Activated naive CD4-positive, alpha-beta T cell treated with anti-CD3 and anti-CD28 coated beads, Interleukin-2, amount 50 U/mL, for 24 hours (primary cell): ENCODE data around the gene ZNF700.
"Not testable (repeated sequence)": the region's sequence is repeated elsewhere in the genome, so short reads cannot be mapped to it uniquely, and the experiment has no call there.

Experiments
- H3K27ac Mint-ChIP-seq: one replicate; pipeline ENCODE4 v1.8.0; 2021; ENCODE audit warnings: mild to moderate bottlenecking, mixed read lengths
- H3K27me3 Mint-ChIP-seq: one replicate; pipeline ENCODE4 v1.8.0; 2021; ENCODE audit warnings: mixed read lengths
- H3K36me3 Mint-ChIP-seq: one replicate; pipeline ENCODE4 v1.8.0; 2021; ENCODE audit warnings: mixed read lengths
- H3K4me1 Mint-ChIP-seq: one replicate; pipeline ENCODE4 v1.8.0; 2021; ENCODE audit warnings: mixed read lengths
- H3K4me3 Mint-ChIP-seq: one replicate; pipeline ENCODE4 v1.8.0; 2021; ENCODE audit warnings: mild to moderate bottlenecking, mixed read lengths
- H3K9me3 Mint-ChIP-seq: one replicate; pipeline ENCODE4 v1.8.0; 2021; ENCODE audit warnings: mixed read lengths

ZNF700 gene

DNA sequence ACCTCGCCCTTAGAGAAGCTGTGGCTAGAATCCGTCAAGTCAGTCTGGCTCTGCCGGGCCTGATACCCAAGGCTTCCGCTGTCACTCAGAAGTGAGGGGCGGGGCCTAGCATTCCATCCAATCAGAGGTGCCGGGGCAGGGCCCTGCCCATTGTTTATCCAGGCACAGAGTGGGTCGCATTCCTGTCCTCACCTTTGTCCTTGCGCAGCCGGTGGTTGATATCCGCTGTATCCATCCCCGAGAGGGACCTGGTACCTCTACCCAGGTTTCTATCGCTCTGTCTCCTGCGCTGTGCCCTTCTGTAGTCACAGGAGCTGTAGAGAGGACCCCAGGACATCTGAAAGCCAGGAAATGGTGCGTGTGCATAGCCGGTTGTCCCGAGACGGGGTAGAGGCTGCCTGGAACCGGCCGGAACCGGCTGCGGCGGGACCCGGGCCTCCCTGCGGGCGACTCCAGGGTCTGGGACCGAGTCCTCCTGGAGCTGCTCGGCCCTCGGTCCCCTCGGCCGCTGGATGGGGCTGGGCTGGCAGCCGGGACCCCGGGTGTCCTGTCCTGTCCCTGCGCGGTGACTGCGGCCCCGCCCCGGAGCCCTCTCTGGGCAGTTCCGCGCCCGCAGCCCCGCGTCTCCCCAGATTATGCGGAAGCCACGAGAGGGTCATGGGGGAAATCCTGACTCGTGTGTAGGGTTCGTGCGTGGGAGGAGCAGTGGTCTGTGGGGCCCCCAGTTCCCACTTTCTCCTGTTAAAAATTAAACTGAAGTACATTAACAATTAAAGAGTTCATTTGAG is 40.1 kb downstream of the ZNF700 start, which contains the start of gene ZNF763:
TSS of gene ZNF763 (plus strand) at position 183 of the 788 bp plus-strand sequence. CDS start at position 352, 169 bp downstream.
- H3K4me1 Mint-ChIP-seq, result peaks cover 27% of the 10 kb centered on the region
- no peaks in the 10 kb centered on the region for H3K9me3 Mint-ChIP-seq
- peak within 1 kb of the TSS; percentile 84 for H3K27ac Mint-ChIP-seq
- H3K4me3 Mint-ChIP-seq, result peak within 1 kb of the TSS; percentile 90
- peaks cover 2% of the 10 kb centered on the region for H3K36me3 Mint-ChIP-seq
- no peaks in the 10 kb centered on the region for H3K27me3 Mint-ChIP-seq

DNA sequence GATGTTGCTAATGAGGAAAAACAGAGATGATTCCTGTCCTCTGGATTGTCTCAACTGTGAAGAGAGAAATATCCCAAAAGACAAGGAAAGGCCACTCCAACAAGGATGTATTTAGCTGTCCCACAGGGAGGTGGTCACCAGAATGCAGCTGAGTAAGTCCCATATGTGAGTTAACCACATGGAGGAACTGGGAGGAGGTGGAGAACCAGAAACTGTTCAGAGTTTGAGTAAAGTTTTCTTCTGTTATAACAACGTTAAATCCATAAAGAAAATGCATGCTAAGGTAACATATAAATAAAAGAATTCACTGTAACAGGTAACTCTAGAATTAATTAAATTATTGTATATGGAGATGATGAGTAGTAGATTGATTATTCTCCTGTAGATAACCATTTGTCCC is 45.3 kb downstream of the ZNF700 start:
- Mint-ChIP-seq H3K4me1 (peaks cover 17% of the 10 kb centered on the region), H3K9me3 (peaks cover 6% of the 10 kb centered on the region), H3K36me3 (peaks cover 9% of the 10 kb centered on the region), H3K27me3 (no peaks in the 10 kb centered on the region), H3K27ac (no peak overlapping the region), H3K4me3 (no peak overlapping the region)

DNA sequence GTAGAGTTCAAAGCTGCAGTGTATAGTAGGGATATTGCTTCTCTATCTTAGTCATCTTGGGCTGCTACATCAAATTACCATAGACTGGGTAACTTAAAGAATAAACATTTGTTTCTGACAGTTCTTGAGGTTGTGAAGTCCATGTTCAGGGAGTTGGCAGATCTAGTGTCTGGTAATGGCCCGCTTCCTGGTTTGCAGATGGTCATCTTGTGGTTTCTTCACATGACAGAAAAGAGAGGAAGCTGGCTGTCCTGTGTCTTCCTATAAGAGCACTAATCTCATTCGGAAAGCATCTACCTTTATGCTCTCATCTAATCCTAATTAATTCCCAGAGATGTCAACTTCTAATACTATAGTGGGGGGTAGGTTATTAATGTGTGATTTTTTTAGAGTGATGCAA is 46.1 kb downstream of the ZNF700 start:
- H3K9me3 Mint-ChIP-seq, result peaks cover 6% of the 10 kb centered on the region
- peaks cover 13% of the 10 kb centered on the region for H3K36me3 Mint-ChIP-seq
- peaks cover 10% of the 10 kb centered on the region for H3K4me1 Mint-ChIP-seq
- H3K27ac Mint-ChIP-seq, result no peak overlapping the region
- no peak overlapping the region for H3K4me3 Mint-ChIP-seq
- no peaks in the 10 kb centered on the region for H3K27me3 Mint-ChIP-seq

DNA sequence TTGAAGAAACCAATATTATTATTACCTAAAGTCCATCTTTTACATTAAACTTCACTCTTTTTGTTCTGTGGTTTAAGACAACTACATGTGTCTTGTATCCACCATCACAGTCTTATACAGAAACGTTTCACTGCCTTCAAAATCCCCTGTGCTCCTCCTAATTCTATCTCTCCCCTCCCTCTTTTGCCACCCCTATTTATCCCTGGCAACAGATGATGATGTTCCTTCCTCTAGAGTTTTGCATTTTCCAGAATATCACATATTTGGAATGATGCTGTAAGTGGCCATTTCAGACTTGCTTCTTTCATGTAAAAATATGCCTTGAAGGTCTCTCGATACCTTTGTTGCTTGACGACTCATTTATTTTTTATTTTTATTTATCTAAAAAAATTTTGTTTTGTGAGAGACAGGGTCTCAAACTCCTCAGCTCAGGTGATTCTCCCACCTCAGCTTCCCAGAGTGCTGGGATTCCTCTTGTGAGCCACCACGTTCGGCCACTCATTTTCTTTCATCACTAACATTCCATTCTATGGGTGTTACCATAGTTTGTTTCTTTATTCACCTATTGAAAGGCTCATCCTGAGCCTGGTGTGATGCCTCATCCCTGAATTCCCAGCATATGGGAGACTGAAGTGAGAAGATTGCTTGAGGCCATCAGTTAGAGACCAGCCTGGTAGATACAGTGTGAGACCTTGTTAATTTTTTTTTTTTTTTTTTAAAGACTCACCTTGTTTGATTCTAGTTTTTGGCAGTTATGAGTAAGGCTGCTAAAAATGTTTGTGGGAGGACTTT is 48.3 kb downstream of the ZNF700 start:
- H3K4me1 Mint-ChIP-seq, result peaks cover 3% of the 10 kb centered on the region
- H3K36me3 Mint-ChIP-seq, result peaks cover 27% of the 10 kb centered on the region
- peaks cover 8% of the 10 kb centered on the region for H3K9me3 Mint-ChIP-seq
- no peak overlapping the region for H3K27ac Mint-ChIP-seq
- H3K4me3 Mint-ChIP-seq, result no peak overlapping the region
- H3K27me3 Mint-ChIP-seq, result no peaks in the 10 kb centered on the region

DNA sequence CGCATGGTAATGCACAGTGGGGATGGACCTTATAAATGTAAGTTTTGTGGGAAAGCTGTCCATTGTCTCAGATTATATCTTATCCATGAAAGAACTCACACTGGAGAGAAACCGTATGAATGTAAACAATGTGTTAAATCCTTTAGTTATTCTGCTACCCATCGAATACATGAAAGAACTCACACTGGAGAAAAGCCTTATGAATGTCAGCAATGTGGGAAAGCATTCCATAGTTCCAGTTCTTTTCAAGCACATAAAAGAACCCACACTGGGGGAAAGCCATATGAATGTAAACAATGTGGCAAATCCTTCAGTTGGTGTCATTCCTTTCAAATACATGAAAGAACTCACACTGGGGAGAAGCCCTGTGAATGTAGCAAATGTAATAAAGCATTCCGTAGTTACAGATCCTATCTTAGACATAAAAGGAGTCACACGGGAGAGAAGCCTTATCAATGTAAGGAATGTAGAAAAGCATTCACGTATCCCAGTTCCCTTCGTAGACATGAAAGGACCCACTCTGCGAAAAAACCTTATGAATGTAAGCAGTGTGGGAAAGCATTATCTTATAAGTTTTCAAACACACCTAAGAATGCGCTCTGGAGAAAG is 53.7 kb downstream of the ZNF700 start:
- Mint-ChIP-seq H3K27ac (no peak overlapping the region), H3K4me1 (peaks cover 3% of the 10 kb centered on the region), H3K36me3 (peaks cover 40% of the 10 kb centered on the region), H3K27me3 (no peaks in the 10 kb centered on the region), H3K4me3 (no peak overlapping the region), H3K9me3 (peaks cover 14% of the 10 kb centered on the region)

DNA sequence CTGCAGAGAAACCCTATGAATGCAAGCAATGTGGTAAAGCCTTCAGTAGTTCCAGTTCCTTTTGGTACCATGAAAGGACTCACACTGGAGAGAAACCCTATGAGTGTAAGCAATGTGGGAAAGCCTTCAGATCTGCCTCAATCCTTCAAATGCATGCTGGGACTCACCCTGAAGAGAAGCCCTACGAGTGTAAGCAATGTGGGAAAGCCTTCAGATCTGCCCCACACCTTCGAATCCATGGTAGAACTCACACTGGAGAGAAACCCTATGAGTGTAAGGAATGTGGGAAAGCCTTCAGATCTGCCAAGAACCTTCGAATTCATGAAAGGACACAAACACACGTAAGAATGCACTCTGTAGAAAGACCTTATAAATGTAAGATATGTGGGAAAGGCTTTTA is 54.6 kb downstream of the ZNF700 start:
- Mint-ChIP-seq H3K4me1 (no peaks in the 10 kb centered on the region), H3K36me3 (peaks cover 37% of the 10 kb centered on the region)

DNA sequence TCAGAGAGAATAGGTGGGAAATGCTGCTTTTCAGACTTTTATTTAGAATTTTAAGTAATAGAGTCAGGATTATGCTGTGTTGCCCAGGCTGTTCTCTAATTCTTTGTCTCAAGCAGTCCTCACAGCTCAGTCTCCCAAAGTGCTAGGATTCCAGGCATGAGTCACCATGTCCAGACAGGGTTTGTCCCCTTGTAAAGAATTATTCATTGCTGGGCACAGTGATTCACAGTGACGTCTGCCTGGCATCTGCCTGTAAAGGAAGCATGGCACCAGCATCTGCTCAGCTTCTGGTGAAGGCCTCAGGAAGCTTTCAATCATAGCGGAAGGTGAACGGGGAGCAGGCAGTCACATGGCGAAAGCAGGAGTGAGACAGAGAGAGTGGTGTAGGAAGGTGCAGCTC is 57.6 kb downstream of the ZNF700 start:
- Mint-ChIP-seq H3K27ac (no peak overlapping the region), H3K9me3 (peaks cover 8% of the 10 kb centered on the region), H3K4me3 (no peak overlapping the region), H3K36me3 (peaks cover 23% of the 10 kb centered on the region), H3K4me1 (no peaks in the 10 kb centered on the region), H3K27me3 (no peaks in the 10 kb centered on the region)

More for the DNA sequence above, 54.6 kb downstream of the ZNF700 start:
- no peaks in the 10 kb centered on the region for H3K27me3 Mint-ChIP-seq
- H3K27ac Mint-ChIP-seq, result no peak overlapping the region
- H3K4me3 Mint-ChIP-seq, result no peak overlapping the region
- H3K9me3 Mint-ChIP-seq, result peaks cover 14% of the 10 kb centered on the region

DNA sequence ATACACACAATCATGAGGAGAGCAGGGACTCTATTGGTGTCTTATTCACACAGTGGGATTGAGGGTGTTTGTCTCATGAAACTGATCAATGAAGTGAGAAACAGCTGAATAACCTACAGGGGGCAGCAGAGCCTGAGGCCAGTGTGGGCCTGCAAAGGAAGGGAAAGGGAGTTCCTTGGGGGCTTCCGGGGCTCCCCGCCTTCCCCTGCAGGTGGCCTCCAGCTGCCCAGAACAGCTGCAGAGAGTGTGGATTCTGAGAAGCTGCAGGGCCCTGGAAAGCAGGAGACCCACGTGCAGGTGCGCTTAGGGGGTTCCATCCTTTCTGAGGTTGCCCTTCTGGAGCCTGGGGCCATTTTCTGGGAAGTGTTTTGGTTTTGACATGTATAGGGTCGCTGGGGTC is 60.1 kb downstream of the ZNF700 start:
- H3K27me3 Mint-ChIP-seq, result no peaks in the 10 kb centered on the region
- no peak overlapping the region for H3K27ac Mint-ChIP-seq
- H3K9me3 Mint-ChIP-seq, result no peaks in the 10 kb centered on the region
- peaks cover under 1% of the 10 kb centered on the region for H3K36me3 Mint-ChIP-seq
- peaks cover 11% of the 10 kb centered on the region for H3K4me1 Mint-ChIP-seq
- no peak overlapping the region for H3K4me3 Mint-ChIP-seq

DNA sequence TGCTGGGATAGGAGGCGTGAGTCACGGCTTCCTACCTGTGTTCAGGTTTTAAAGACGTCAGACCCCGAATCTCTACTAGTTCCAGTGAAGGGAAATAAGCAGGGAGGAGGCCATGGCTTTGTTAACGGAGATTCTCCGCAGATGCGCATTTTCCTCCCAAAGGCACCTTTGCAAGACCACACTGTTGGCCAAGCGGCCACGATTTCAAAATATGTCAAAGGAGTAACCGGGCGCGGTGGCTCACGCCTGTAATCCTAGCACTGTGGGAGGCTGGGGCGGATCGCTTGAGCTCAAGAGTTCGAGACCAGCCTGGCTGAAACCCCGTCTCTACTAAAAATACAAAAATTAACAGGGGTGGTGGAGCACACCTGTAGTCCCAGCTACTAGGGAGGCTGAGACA is 61.8 kb downstream of the ZNF700 start:
- H3K9me3 Mint-ChIP-seq, result no peaks in the 10 kb centered on the region
- no peaks in the 10 kb centered on the region for H3K36me3 Mint-ChIP-seq
- no peaks in the 10 kb centered on the region for H3K27me3 Mint-ChIP-seq
- no peak overlapping the region for H3K27ac Mint-ChIP-seq
- H3K4me1 Mint-ChIP-seq, result peaks cover 23% of the 10 kb centered on the region
- no peak overlapping the region for H3K4me3 Mint-ChIP-seq

DNA sequence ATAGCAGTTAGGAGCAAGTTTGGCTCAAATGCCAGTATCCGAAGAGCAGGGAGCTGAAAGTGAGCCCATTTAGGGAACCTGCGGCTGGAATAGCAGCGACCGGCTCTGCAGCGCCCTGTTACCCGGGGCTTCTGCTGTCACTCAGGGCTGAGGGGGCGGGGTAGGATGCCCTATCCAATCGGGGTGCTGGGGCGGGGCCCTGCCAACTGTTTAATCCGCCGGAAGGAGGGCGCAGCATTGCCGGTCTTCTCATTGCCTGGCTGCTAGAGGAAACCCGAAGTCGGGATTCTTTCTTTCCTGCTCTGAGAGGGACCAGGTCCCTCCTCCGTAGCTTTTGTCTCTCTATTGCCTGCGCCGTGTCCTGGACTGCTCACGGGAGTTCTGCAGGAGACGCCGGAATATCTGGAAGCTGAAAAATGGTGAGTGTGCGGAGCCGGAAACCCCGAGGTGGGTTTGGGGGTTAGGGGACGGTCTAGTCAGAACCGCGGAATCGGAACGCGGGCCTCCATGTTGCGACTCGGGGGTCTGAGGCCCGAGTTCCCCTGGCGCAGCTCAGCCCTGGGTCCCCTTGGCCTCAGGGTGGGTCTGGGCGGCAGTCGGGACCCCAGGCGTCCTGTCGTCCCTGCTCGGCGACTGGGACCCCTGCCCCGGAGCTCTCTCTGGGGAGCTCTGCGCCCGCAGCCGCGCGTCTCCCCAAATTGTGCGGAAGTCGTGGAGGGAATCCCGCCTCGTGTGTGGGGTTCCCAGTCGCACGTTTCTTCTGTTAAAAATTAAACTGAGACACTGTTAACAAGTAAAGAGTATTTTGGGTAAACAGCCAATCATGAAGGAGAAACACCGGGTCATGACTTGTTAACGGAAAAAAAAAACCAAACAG is 62.7 kb downstream of the ZNF700 start:
- no peaks in the 10 kb centered on the region for H3K9me3 Mint-ChIP-seq

DNA sequence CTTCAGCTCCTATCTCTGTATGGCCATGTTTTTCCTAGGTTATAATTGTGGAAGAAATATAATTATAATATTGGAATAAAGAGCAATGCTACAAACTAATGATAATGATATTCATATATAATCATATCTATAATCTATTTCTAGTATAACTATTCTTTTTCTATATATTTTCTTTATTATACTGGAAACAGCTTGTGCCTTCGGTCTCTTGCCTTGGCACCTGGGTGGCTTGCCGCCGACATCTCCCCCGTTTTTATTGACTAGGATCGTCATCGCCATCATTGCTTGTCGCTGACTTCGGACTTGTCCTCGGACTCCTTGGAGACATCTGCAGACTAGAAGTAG is 64.2 kb downstream of the ZNF700 start:
- Mint-ChIP-seq H3K9me3 (no peaks in the 10 kb centered on the region), H3K4me3 (peak overlapping the region; percentile 100), H3K27me3 (no peaks in the 10 kb centered on the region), H3K4me1 (peaks cover 41% of the 10 kb centered on the region), H3K27ac (peak overlapping the region; percentile 87), H3K36me3 (peaks cover 4% of the 10 kb centered on the region)

More for the DNA sequence above, 62.7 kb downstream of the ZNF700 start:
- Mint-ChIP-seq H3K4me1 (peaks cover 30% of the 10 kb centered on the region), H3K36me3 (no peaks in the 10 kb centered on the region), H3K4me3 (peak overlapping the region; percentile 100), H3K27me3 (no peaks in the 10 kb centered on the region), H3K27ac (peak overlapping the region; percentile 87)

DNA sequence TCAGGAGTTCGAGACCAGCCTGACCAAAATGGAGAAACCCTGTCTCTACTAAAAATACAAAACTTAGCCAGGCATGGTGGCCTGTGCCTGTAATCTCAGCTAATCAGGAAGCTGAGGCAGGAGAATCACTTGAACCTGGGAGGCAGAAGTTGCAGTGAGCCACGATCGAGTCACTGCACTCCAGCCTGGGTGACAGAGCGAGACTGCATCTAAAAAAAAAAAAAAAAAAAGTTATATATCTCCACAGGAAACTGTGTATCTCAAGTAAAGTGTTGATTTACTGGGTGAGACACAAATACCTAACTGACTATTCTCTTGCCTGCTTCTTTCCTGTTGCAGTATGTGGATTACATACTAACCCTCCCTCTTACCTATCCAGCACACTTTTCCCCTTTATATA is 67.0 kb downstream of the ZNF700 start:
- not testable (repeated sequence) for H3K4me3 Mint-ChIP-seq, H3K27me3 Mint-ChIP-seq, H3K27ac Mint-ChIP-seq, H3K9me3 Mint-ChIP-seq, H3K36me3 Mint-ChIP-seq
- peaks cover 52% of the 10 kb centered on the region for H3K4me1 Mint-ChIP-seq

DNA sequence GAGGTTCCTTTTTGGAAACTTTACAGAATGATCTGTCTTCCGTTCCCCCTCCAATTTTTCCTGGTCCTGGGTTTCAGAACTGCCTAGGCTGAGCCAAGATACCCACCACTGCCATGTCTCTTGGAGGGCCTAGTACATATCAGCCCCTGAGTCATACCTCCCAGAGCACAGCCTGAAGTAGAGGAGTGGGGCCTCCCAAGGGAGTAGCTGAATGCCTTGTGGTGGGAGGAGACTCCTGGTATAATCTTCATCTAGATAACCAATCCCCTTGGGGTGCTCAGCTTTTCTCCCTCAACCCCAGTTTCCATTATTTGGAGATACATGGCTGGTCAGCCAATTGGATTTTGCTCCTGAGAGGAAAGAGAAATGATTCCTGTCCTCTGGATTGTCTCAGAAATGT is 70.3 kb downstream of the ZNF700 start:
- Mint-ChIP-seq H3K27me3 (no peaks in the 10 kb centered on the region), H3K36me3 (peaks cover 15% of the 10 kb centered on the region), H3K27ac (no peak overlapping the region), H3K9me3 (no peaks in the 10 kb centered on the region), H3K4me3 (no peak overlapping the region), H3K4me1 (peaks cover 55% of the 10 kb centered on the region)
